Thyroid gland (tissue), 4 donors: ENCODE data around the gene FUT3. TPM values are rescaled to one million over a fixed set of nuclear protein-coding genes. Genes with fewer than 3 reads are reported as not detected.

Experiments used
- DNase-seq, 2 donors: peaks; one replicate each; pipeline ENCODE4 v3.0.0-alpha.2; 2019
- H3K27ac ChIP-seq, 3 donors: fragments of 200-600 bp; sonication (generic); 1 replicate in 2 of 3; 2 replicates in 1 of 3; pipeline ENCODE4 v1.5.1; 2016 to 2019; ENCODE audit warnings: mild to moderate bottlenecking in 1 of 3, moderate library complexity in 1 of 3
- H3K27me3 ChIP-seq: fragments of 200-600 bp; sonication (generic); one replicate; pipeline ENCODE4 v1.5.1; 2019
- H3K36me3 ChIP-seq, 2 donors: fragments of 200-600 bp; sonication (generic); one replicate each; pipeline ENCODE4 v1.5.1; 2016 to 2019
- H3K4me1 ChIP-seq, 2 donors: fragments of 200-600 bp; sonication (generic); one replicate each; pipeline ENCODE4 v1.5.1; 2017 to 2019
- H3K4me3 ChIP-seq, 3 donors: fragments of 200-600 bp; sonication (generic); replicated peaks in 1 of 3; 1 replicate in 2 of 3; 2 replicates in 1 of 3; pipeline ENCODE4 v1.5.1; 2016; ENCODE audit warnings: mild to moderate bottlenecking in 1 of 3
- H3K9me3 ChIP-seq: fragments of 200-600 bp; sonication (generic); one replicate; pipeline ENCODE4 v1.5.1; 2017
- CTCF ChIP-seq, 6 experiments: fragments of 200-600 bp in 3 of 6; fragments of 450-650 bp in 3 of 6; sonication (generic) in 3 of 6; IDR thresholded peaks; one replicate each; pipeline ENCODE4 v1.5.1; 2016 to 2019; ENCODE audit warnings: antibody characterized with exemption in 6 of 6, mild to moderate bottlenecking in 2 of 6, inconsistent platforms in 1 of 6, moderate library complexity in 1 of 6
- POLR2A ChIP-seq, 2 donors: fragments of 450-650 bp; IDR thresholded peaks; one replicate each; pipeline ENCODE4 v1.6.1; 2017; ENCODE audit warnings: antibody characterized with exemption in 2 of 2, mild to moderate bottlenecking in 2 of 2, moderate library complexity in 1 of 2
- WGBS, 2 donors: methylation state at CpG; one replicate each; pipeline ENCODE4 v1.1.5; 2017; 5-methylcytosine and 5-hydroxymethylcytosine counted together
- intact Hi-C: fragments of 100-400 bp; cut with DNase I; formaldehyde crosslinking; loops from one replicate; pipeline ENCODE4 v1.15.1; 2023
- total RNA-seq, 4 donors: library from RNA; depleted of rRNA; stranded (reverse); fragments of >200 nt; gene quantifications; one replicate each; pipeline ENCODE4 v1.2.3, GENCODE V29; 2016

The FUT3 gene
- total RNA-seq, 4 donors from 2014 or later, result 0.13 TPM; not detected in 3

DNA sequence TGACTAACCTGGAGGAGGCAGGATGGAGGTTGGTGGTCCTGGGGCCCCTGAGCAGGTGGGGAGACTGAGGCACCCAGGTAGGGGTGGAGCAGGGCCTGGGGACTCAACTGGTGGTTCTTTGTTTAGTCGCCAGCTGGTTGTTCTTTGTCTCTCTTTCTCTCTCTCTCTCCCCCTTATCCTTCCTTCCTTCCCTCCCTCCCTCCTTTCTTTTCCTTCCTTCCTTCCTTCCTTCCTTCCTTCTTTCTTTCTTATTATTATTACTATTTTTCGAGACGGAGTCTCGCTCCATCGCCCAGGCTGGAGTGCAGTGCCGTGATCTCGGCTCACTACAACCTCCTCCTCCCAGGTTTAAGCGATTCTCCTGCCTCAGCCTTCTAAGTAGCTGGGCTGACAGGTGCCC is 53.0 kb downstream of the FUT3 start:
- no peaks in the 10 kb centered on the region for H3K9me3 ChIP-seq
- TF ChIP-seq POLR2A (IDR thresholded peaks at IDR 0.05), result no peak
- TF ChIP-seq CTCF (IDR thresholded peaks at IDR 0.05), result no peak
- no peak overlapping the region for H3K4me3 ChIP-seq
- intact Hi-C loops, result no loop called here
- DNase-seq, result no peak
- WGBS, 2 donors, result 65 to 70% methylated on average over 8 of the region's 8 CpGs
- H3K4me1 ChIP-seq, result peaks cover 0 to 5% of the 10 kb centered on the region in 2 donors
- no peaks in the 10 kb centered on the region for H3K27me3 ChIP-seq
- H3K36me3 ChIP-seq, result no peaks in the 10 kb centered on the region
- H3K27ac ChIP-seq, result no peak overlapping the region

GRCh38 chr19:5795382-5795919 is 55.8 kb downstream of the FUT3 start:
- DNase-seq, result no peak
- intact Hi-C loops, result no loop called here
- Histone ChIP-seq H3K27ac (no peak overlapping the region), H3K36me3 (no peaks in the 10 kb centered on the region), H3K4me3 (no peak overlapping the region), H3K9me3 (no peaks in the 10 kb centered on the region), H3K4me1 (no peaks in the 10 kb centered on the region), H3K27me3 (no peaks in the 10 kb centered on the region)
- 88 to 89% methylated on average over 7 of the region's 7 CpGs for WGBS, 2 donors
- TF ChIP-seq POLR2A (IDR thresholded peaks at IDR 0.05) (no peak), CTCF (IDR thresholded peaks at IDR 0.05) (no peak)

- Histone ChIP-seq H3K27me3 (no peaks in the 10 kb centered on the region), H3K9me3 (no peaks in the 10 kb centered on the region), H3K4me1 (peaks cover 5 to 7% of the 10 kb centered on the region in 2 donors), H3K27ac (no peak overlapping the region), H3K36me3 (peaks cover 17 to 20% of the 10 kb centered on the region in 2 donors), H3K4me3 (no peak overlapping the region)
- WGBS, 2 donors, result 85 to 91% methylated on average over 3 of the region's 3 CpGs
- no peak for DNase-seq
- intact Hi-C loops, result loop anchor here (5.0 kb wide), 1 partner anchor 109 kb away; the partner anchor contains the start of genes NDUFA11 and VMAC
- no peak for TF ChIP-seq CTCF (IDR thresholded peaks at IDR 0.05)
- no peak for TF ChIP-seq POLR2A (IDR thresholded peaks at IDR 0.05)
These were observed 58.1 kb downstream of the FUT3 start for GRCh38 chr19:5793188-5793587.

Other genes starting within 250 kb of the FUT3 start
- gene SAFB2, start 228.7 kb downstream of the FUT3 start, total RNA-seq, result 10 to 100 TPM; 52.2 to 74.5 (median 65.3) TPM
- gene SAFB, start 228.4 kb downstream of the FUT3 start, total RNA-seq, result 100 to 1,000 TPM in 2 of 4 donors, 10 to 100 TPM in 2; 70.1 to 129 (median 86.7) TPM
- gene MICOS13, start 170.9 kb downstream of the FUT3 start, total RNA-seq, result 10 to 100 TPM; 20.1 to 68.3 (median 47.2) TPM
- 10 to 100 TPM in 3 of 4 donors, 1 to 10 TPM in 1; 7.3 to 30.4 (median 15.8) TPM for gene HSD11B1L, start 170.4 kb downstream of the FUT3 start, total RNA-seq
- gene RPL36, start 161.2 kb downstream of the FUT3 start, total RNA-seq, result 100 to 1,000 TPM; 313 to 561 (median 386) TPM
- 100 to 1,000 TPM in 1 of 4 donors, 10 to 100 TPM in 3; 45.0 to 100 (median 67.9) TPM for gene LONP1, start 131.3 kb downstream of the FUT3 start, total RNA-seq
- not detected for gene CATSPERD, start 130.8 kb downstream of the FUT3 start, total RNA-seq
- gene PRR22, start 66.7 kb downstream of the FUT3 start, total RNA-seq, result 1 to 10 TPM in 3 of 4 donors, under 1 TPM in 1; 0.54 to 2.0 (median 1.2) TPM
- gene DUS3L, start 60.3 kb downstream of the FUT3 start, total RNA-seq, result 10 to 100 TPM; 34.0 to 53.3 (median 44.9) TPM
- gene NRTN, start 46.4 kb downstream of the FUT3 start, total RNA-seq, result 1 to 10 TPM in 3 of 4 donors, under 1 TPM in 1; 0.71 to 8.1 (median 1.3) TPM
- gene FUT6, start 11.7 kb downstream of the FUT3 start, total RNA-seq, result not detected
- not detected for gene FUT5, start 19.1 kb upstream of the FUT3 start, total RNA-seq
- gene NDUFA11, start 52.3 kb upstream of the FUT3 start, total RNA-seq, result 100 to 1,000 TPM; 115 to 325 (median 195) TPM
- 10 to 100 TPM; 14.3 to 27.2 (median 17.8) TPM for gene VMAC, start 53.4 kb upstream of the FUT3 start, total RNA-seq
- gene CAPS, start 62.8 kb upstream of the FUT3 start, total RNA-seq, result 10 to 100 TPM in 3 of 4 donors, 1 to 10 TPM in 1; 9.0 to 48.8 (median 26.3) TPM
- 100 to 1,000 TPM in 1 of 4 donors, 10 to 100 TPM in 3; 57.8 to 148 (median 82.7) TPM for gene RANBP3, start 126.7 kb upstream of the FUT3 start, total RNA-seq